Right atrium auricular region (tissue), 2 donors: ENCODE data around the gene WFDC2. TPM values are rescaled to one million over a fixed set of nuclear protein-coding genes. Genes with fewer than 3 reads are reported as not detected.

Experiments used
- DNase-seq: peaks from one replicate; pipeline ENCODE4 v3.0.0-alpha.2; 2019; ENCODE audit warnings: low spot score
- H3K27ac ChIP-seq, 2 donors: fragments of 200-600 bp; sonication (generic); 1 replicate in 1 of 2; 2 replicates in 1 of 2; pipeline ENCODE4 v1.5.1; 2016 to 2019
- H3K27me3 ChIP-seq, 2 donors: fragments of 200-600 bp; sonication (generic); one replicate each; pipeline versions ENCODE4 v1.5.1 to v1.6.0; 2017 to 2019
- H3K36me3 ChIP-seq: fragments of 200-600 bp; sonication (generic); one replicate; pipeline ENCODE4 v1.5.1; 2016
- H3K4me1 ChIP-seq, 2 donors: fragments of 200-600 bp; sonication (generic); one replicate each; pipeline versions ENCODE4 v1.5.1 to v1.6.0; 2017 to 2019
- H3K4me3 ChIP-seq, 2 donors: fragments of 200-600 bp; sonication (generic); 1 replicate in 1 of 2; 2 replicates in 1 of 2; pipeline ENCODE4 v1.5.1; 2017 to 2019; ENCODE audit warnings: mild to moderate bottlenecking in 1 of 2, moderate library complexity in 1 of 2
- H3K9me3 ChIP-seq, 2 donors: fragments of 200-600 bp; sonication (generic); one replicate each; pipeline ENCODE4 v1.5.1; 2019
- total RNA-seq, 2 donors: library from RNA; depleted of rRNA; stranded (reverse); fragments of >200 nt; gene quantifications; one replicate each; pipeline ENCODE4 v1.1.0, GENCODE V29; 2016
- TF ChIP-seq, protein P1 (sequence below), 2 donors: fragments of 200-600 bp; sonication (generic); IDR thresholded peaks; one replicate each; pipeline ENCODE4 v1.5.1; 2019; ENCODE audit warnings: antibody characterized with exemption in 2 of 2

The WFDC2 gene
- total RNA-seq, 2 donors from 2014 or later, result 12.4 TPM; not detected in 1

GRCh38 chr20:45436732-45437485, 32.6 kb upstream of the WFDC2 start:
- H3K36me3 ChIP-seq, result no peaks in the 10 kb centered on the region
- TF ChIP-seq, protein P1, sequence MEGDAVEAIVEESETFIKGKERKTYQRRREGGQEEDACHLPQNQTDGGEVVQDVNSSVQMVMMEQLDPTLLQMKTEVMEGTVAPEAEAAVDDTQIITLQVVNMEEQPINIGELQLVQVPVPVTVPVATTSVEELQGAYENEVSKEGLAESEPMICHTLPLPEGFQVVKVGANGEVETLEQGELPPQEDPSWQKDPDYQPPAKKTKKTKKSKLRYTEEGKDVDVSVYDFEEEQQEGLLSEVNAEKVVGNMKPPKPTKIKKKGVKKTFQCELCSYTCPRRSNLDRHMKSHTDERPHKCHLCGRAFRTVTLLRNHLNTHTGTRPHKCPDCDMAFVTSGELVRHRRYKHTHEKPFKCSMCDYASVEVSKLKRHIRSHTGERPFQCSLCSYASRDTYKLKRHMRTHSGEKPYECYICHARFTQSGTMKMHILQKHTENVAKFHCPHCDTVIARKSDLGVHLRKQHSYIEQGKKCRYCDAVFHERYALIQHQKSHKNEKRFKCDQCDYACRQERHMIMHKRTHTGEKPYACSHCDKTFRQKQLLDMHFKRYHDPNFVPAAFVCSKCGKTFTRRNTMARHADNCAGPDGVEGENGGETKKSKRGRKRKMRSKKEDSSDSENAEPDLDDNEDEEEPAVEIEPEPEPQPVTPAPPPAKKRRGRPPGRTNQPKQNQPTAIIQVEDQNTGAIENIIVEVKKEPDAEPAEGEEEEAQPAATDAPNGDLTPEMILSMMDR (IDR thresholded peaks at IDR 0.05), result peak; percentile 96 to 99
- no peaks in the 10 kb centered on the region for H3K9me3 ChIP-seq
- H3K27ac ChIP-seq, result peak overlapping the region; percentile 68 to 82
- peak; percentile 93 for DNase-seq
- H3K4me3 ChIP-seq, result peak overlapping the region; percentile 37 to 62
- H3K27me3 ChIP-seq, result no peaks in the 10 kb centered on the region
- no peaks in the 10 kb centered on the region for H3K4me1 ChIP-seq

DNA sequence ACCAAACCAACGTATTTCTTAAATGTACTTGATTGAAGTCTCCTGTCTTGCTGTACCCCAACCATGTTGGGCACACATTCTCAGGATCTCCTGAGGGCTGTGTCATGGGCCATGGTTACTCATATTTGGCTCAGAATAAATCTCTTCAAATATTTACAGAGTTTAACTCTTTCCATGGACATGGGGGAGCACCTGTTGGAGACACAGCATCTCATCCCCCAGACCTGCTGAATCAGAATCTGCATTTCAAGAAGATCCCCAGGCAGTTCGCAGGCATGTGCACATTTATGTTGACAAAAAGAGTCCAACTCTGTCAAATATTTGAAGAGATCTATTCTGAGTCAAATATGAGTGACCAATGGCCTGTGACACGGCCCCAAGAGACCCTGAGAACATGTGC, 29.1 kb upstream of the WFDC2 start:
- Histone ChIP-seq H3K9me3 (no peaks in the 10 kb centered on the region), H3K27me3 (no peaks in the 10 kb centered on the region)
- TF ChIP-seq, protein P1 (IDR thresholded peaks at IDR 0.05), result no peak

DNA sequence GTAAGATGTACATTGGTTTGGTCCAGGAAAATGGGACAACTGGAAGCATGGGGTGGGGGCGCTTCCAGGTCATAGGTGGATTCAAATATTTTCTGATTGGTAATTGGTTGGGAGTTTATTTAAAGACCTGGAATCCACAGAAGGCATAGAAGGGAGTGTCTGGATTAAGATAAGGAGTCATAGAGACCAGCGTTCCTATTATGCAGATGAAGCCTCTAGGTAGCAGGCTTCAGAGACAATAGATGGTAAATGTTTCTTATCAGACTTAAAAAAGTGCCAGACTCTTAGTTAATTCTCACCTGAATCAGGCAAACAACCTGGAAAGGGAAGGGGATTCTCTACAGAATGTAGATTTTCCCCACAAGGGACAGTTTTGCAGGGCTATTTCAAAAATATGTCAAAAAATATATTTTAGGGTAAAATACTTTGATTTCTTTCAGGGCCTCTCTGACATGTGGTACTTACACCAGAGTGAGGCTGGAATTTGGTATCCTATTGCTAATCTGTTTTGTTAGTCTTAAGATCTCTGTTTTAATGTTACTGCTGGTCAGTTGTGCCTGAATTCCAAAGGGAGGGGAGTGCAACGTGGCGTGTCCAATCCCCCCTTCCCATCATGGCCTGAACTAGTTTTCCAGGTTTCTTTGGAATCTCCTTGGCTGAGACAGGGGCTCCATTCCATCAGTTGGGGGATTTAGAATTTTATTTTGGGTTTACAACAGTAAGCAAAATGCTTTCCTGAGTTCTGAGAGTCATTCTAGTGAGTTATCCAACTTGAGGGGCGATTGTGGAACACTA, 28.5 kb upstream of the WFDC2 start:
- DNase-seq, result no peak
- no peaks in the 10 kb centered on the region for H3K27me3 ChIP-seq
- no peaks in the 10 kb centered on the region for H3K4me1 ChIP-seq
- TF ChIP-seq, protein P1 (IDR thresholded peaks at IDR 0.05), result no peak
- H3K36me3 ChIP-seq, result no peaks in the 10 kb centered on the region
- H3K4me3 ChIP-seq, result no peak overlapping the region
- H3K27ac ChIP-seq, result no peak overlapping the region
- H3K9me3 ChIP-seq, result no peaks in the 10 kb centered on the region

More for the DNA sequence above, 29.1 kb upstream of the WFDC2 start:
- Histone ChIP-seq H3K36me3 (no peaks in the 10 kb centered on the region), H3K4me1 (no peaks in the 10 kb centered on the region), H3K27ac (no peak overlapping the region), H3K4me3 (no peak overlapping the region)
- DNase-seq, result no peak

DNA sequence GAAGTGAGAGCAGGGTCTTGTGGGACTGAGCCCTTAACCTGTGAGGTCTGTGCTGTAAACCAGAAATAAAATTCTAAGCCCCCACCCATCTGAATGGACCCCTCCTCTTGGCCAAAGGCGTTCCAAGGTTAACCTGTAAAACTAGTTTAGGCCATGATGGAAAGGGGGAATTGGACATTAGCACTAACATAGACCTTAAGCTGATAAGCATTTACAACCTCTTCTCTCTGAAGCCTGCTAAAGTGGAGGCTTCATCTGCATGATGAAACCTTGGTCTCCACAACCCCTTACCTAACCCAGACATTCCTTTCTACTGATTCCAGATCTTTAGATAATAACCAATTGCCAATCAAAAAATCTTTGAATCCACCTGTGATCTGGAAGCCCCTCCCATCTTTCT, 27.8 kb upstream of the WFDC2 start:
- Histone ChIP-seq H3K27me3 (no peaks in the 10 kb centered on the region), H3K27ac (no peak overlapping the region), H3K4me3 (no peak overlapping the region), H3K4me1 (no peaks in the 10 kb centered on the region), H3K9me3 (no peaks in the 10 kb centered on the region), H3K36me3 (no peaks in the 10 kb centered on the region)
- no peak for DNase-seq
- TF ChIP-seq, protein P1 (IDR thresholded peaks at IDR 0.05), result no peak

GRCh38 chr20:45444050-45444449, 25.5 kb upstream of the WFDC2 start:
- Histone ChIP-seq H3K4me3 (no peak overlapping the region), H3K27ac (no peak overlapping the region), H3K27me3 (no peaks in the 10 kb centered on the region), H3K4me1 (no peaks in the 10 kb centered on the region), H3K9me3 (no peaks in the 10 kb centered on the region), H3K36me3 (no peaks in the 10 kb centered on the region)
- DNase-seq, result no peak
- TF ChIP-seq, protein P1 (IDR thresholded peaks at IDR 0.05), result no peak
